Panc1 (cell line): ENCODE results near the gene ITGA11. TPM values are rescaled to one million over a fixed set of nuclear protein-coding genes. Genes with fewer than 3 reads are reported as not detected.

ENCODE experiments used
- ATAC-seq: fragments of 200-7000 bp; cut with Tn5 transposase; 2 replicates; pipeline ENCODE4 v1.9.1; 2020; ENCODE audit warnings: mild to moderate bottlenecking, moderate library complexity
- BruUV-seq: library from RNA; stranded (reverse); fragments of 400-500 nt; replicated peaks from 2 replicates; lab custom pipeline; 2021; lab: Mats Ljungman, UMichigan
- CTCF ChIA-PET: fragments of 300-600 bp; sonication (Branson Sonifier 250); formaldehyde crosslinking; loops from one replicate; lab custom pipeline; 2022; ENCODE audit warnings: antibody characterized with exemption; lab: Charles Lee
- POLR2A ChIA-PET: fragments of 300-600 bp; sonication (Branson Sonifier 250); formaldehyde crosslinking; loops from one replicate; lab custom pipeline; 2022; ENCODE audit warnings: antibody characterized with exemption; lab: Charles Lee
- DNase-seq: peaks from one replicate; pipeline ENCODE4 v3.0.0-alpha.2; 2010; ENCODE audit warnings: low read depth, low spot score
- H3K27ac ChIP-seq: 2 replicates; pipeline ENCODE4 v1.5.1; 2011; ENCODE audit warnings: mild to moderate bottlenecking, low read length, inconsistent platforms
- H3K27me3 ChIP-seq: fragments of 200-500 bp; sonication (Bioruptor generic); 2 replicates; pipeline ENCODE4 v1.6.0; 2014; ENCODE audit warnings: low read length, inconsistent platforms; ENCODE audit not compliant: control insufficient read depth, insufficient read depth
- H3K36me3 ChIP-seq: fragments of 200-500 bp; sonication (Bioruptor generic); 2 replicates; pipeline ENCODE4 v1.5.1; 2014; ENCODE audit warnings: inconsistent platforms, mild to moderate bottlenecking, low read length, moderate library complexity; ENCODE audit not compliant: control insufficient read depth, insufficient read depth
- H3K4me1 ChIP-seq: 2 replicates; pipeline ENCODE4 v1.5.1; 2011; ENCODE audit warnings: inconsistent platforms, mild to moderate bottlenecking, low read length, moderate library complexity; ENCODE audit not compliant: control insufficient read depth, insufficient read depth
- H3K4me3 ChIP-seq, 2 experiments: 2 replicates each; pipeline ENCODE4 v1.5.1; 2011 to 2012; ENCODE audit warnings: low read depth in 2 of 2, low read length in 2 of 2, mild to moderate bottlenecking in 2 of 2, inconsistent platforms in 1 of 2, moderate library complexity in 1 of 2
- H3K9me3 ChIP-seq: fragments of 200-500 bp; sonication (Bioruptor generic); 2 replicates; pipeline ENCODE4 v1.5.1; 2014; ENCODE audit warnings: low read depth, mild to moderate bottlenecking, inconsistent platforms, low read length, moderate library complexity; ENCODE audit not compliant: control insufficient read depth, insufficient read depth
- CTCF ChIP-seq: fragments of 450-650 bp; IDR thresholded peaks from 2 replicates; pipeline ENCODE4 v1.5.1; 2017; ENCODE audit warnings: mild to moderate bottlenecking
- POLR2AphosphoS5 ChIP-seq: IDR thresholded peaks from 2 replicates; pipeline ENCODE4 v1.6.1; 2012; ENCODE audit warnings: mild to moderate bottlenecking, low read depth, low read length, moderate library complexity
- REST ChIP-seq, 2 experiments: IDR thresholded peaks; 2 replicates each; pipeline ENCODE4 v1.6.1; 2011 to 2012; ENCODE audit warnings: low read depth in 2 of 2, control low read depth in 1 of 2, low read length in 1 of 2, mild to moderate bottlenecking in 1 of 2, moderate library complexity in 1 of 2; ENCODE audit not compliant: insufficient read depth in 1 of 2
- SIN3A ChIP-seq: IDR thresholded peaks from 2 replicates; pipeline ENCODE4 v1.6.1; 2012; ENCODE audit warnings: low read depth, mild to moderate bottlenecking, low read length, moderate library complexity, borderline replicate concordance; ENCODE audit not compliant: insufficient read depth
- TCF7L2 ChIP-seq: IDR thresholded peaks from 2 replicates; pipeline ENCODE4 v1.6.1; 2011; ENCODE audit warnings: mild to moderate bottlenecking, low read depth, low read length, inconsistent platforms
- in situ Hi-C: cut with HindIII; loops from 2 replicates; pipeline ENCODE4 v1.10.0; 2016; ENCODE audit warnings: low sequenced_read_pairs, low pct_unique_long_range_greater_than_20kb
- intact Hi-C: fragments of 100-400 bp; cut with micrococcal nuclease; formaldehyde crosslinking; loops from one replicate; pipeline ENCODE4 v1.10.0; 2022; ENCODE audit not compliant: unreplicated experiment
- total RNA-seq: library from RNA; stranded (reverse); gene quantifications from one replicate; pipeline ENCODE4 v1.2.1, GENCODE V29; 2021; ENCODE audit not compliant: unreplicated experiment

The ITGA11 gene
- total RNA-seq, 1 experiment from 2014 or later, result 0.28 TPM

GRCh38 chr15:68369931-68370767 is 61.8 kb downstream of the ITGA11 start:
- no TSS peak for BruUV-seq
- CTCF ChIA-PET, result no interaction called here
- no peak for ATAC-seq
- DNase-seq, result no peak
- POLR2A ChIA-PET, result no interaction called here
- Histone ChIP-seq H3K27me3 (no peaks in the 10 kb centered on the region), H3K27ac (no peak overlapping the region), H3K36me3 (no peaks in the 10 kb centered on the region), H3K9me3 (no peaks in the 10 kb centered on the region), H3K4me1 (no peaks in the 10 kb centered on the region), H3K4me3 (no peak overlapping the region)
- TF ChIP-seq CTCF (no peak), REST (IDR thresholded peaks at IDR 0.05; ENCODE audit: insufficient read depth in 1 of 2, low read depth in 2 of 2, low read length in 1 of 2) (no peak), TCF7L2 (no peak), POLR2AphosphoS5 (no peak), SIN3A (no peak)
- in situ Hi-C loops (no loop called here), intact Hi-C loops (no loop called here)

- no peak overlapping the region for H3K4me3 ChIP-seq
- no peaks in the 10 kb centered on the region for H3K36me3 ChIP-seq
- BruUV-seq, result no TSS peak
- TF ChIP-seq POLR2AphosphoS5 (no peak), TCF7L2 (no peak), REST (IDR thresholded peaks at IDR 0.05; ENCODE audit: insufficient read depth in 1 of 2, low read depth in 2 of 2, low read length in 1 of 2) (no peak), CTCF (no peak), SIN3A (no peak)
- intact Hi-C loops, result no loop called here
- H3K9me3 ChIP-seq, result no peaks in the 10 kb centered on the region
- ATAC-seq (no peak), DNase-seq (no peak)
- H3K27me3 ChIP-seq, result no peaks in the 10 kb centered on the region
- in situ Hi-C loops, result no loop called here
- no peaks in the 10 kb centered on the region for H3K4me1 ChIP-seq
- H3K27ac ChIP-seq, result no peak overlapping the region
- CTCF ChIA-PET, result interaction anchor here (0.6 kb wide), 1 partner anchor 556 kb away, joined by 7 read pairs; no protein-coding TSS in a partner anchor
- POLR2A ChIA-PET, result no interaction called here
Observed at GRCh38 chr15:68368731-68369435, 63.1 kb downstream of the ITGA11 start.
